ENCODE data around the gene CGB3. TPM values are rescaled to one million over a fixed set of nuclear protein-coding genes. Genes with fewer than 3 reads are reported as not detected.
"Not testable (repeated sequence)": the region's sequence is repeated elsewhere in the genome, so short reads cannot be mapped to it uniquely, and the experiment has no call there.

The CGB3 gene
- total and polyA plus RNA-seq, 8 donors = not detected

DNA sequence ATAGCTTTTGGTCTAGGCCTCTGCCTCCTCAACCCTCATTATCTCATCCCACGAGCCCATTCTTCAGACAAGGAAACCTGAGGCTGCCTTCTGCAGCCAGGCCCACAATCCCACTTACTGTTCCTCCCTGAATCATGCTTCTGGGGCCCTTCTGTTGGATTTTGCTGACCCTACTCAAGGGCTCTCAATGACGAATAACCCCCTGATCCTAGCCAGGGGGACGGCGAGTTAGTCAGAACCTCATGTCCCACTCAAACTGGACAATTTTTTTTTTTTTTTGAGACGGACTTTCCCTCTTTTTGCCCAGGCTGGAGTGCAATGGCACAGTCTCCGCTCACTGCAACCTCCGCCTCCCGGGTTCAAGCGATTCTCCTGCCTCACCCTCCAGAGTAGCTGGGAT is 2.0 kb downstream of the CGB3 start:
- DNase-seq (no peak), ATAC-seq (no peak), FAIRE-seq (no peak)
- Histone ChIP-seq H3K36me3 (no peaks in the 10 kb centered on the region), H3K27ac (no peak overlapping the region), H3K27me3 (no peaks in the 10 kb centered on the region), H3K4me1 (peaks cover 0 to 9% (median 3%) of the 10 kb centered on the region in 3 donors), H3K9me3 (no peaks in the 10 kb centered on the region), H3K4me3 (no peak overlapping the region)
- TF ChIP-seq, protein P1, sequence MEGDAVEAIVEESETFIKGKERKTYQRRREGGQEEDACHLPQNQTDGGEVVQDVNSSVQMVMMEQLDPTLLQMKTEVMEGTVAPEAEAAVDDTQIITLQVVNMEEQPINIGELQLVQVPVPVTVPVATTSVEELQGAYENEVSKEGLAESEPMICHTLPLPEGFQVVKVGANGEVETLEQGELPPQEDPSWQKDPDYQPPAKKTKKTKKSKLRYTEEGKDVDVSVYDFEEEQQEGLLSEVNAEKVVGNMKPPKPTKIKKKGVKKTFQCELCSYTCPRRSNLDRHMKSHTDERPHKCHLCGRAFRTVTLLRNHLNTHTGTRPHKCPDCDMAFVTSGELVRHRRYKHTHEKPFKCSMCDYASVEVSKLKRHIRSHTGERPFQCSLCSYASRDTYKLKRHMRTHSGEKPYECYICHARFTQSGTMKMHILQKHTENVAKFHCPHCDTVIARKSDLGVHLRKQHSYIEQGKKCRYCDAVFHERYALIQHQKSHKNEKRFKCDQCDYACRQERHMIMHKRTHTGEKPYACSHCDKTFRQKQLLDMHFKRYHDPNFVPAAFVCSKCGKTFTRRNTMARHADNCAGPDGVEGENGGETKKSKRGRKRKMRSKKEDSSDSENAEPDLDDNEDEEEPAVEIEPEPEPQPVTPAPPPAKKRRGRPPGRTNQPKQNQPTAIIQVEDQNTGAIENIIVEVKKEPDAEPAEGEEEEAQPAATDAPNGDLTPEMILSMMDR (IDR thresholded peaks at IDR 0.05) = no peak
- intact Hi-C loops (cut with DNase I) = no loop called here
- 84 to 91% methylated on average over 9 of the region's 9 CpGs for WGBS, 2 donors

DNA sequence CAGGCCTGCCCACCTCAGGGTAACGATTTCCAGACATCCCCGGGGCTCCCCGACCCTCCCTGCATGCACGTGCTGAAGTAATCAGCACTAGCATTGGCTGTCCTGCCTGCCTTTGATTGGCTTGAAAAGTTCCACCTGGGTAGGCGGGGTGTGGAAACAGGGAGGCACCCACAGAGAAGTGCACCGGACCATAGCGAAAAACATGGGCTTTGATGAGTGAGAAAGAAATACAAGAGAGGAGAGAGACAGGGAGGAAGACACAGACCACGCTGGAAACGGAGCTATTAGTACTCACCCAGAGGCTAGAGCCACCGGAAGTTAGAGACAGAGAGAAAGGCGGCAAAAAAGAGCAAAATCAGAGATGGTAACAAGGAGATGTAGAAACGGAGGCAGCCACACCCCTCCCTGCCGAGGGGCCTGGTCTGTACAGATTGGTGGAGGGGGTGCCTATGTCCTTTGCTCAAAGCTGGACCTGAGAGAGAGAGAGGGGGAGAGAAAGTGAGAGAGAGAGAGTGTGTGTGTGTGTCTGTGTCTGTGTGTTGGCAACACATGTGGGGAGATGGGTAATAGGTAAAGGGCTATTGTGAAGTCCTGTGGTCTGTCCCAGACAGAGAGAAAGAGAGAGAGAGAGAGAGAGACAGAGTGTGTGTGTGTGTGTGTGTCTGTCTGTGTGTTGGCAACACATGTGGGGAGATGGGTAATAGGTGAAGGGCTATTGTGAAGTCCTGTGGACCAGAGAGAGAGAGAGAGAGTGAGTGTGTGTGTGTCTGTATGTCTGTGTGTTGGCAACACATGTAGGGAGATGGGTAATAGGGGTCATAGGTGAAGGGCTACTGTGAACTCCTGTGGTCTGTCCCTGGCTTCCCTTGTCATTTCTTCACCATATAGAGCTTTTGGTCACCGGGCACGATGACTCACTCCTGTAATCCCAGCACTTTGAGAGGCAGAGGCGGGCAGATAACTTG is 2.9 kb downstream of the CGB3 start:
- DNase-seq (no peak), FAIRE-seq (no peak)
- TF ChIP-seq, protein P1 (IDR thresholded peaks at IDR 0.05) = no peak

GRCh38 chr19:49020342-49020741 is 3.8 kb downstream of the CGB3 start:
- Histone ChIP-seq H3K27me3 (no peaks in the 10 kb centered on the region), H3K4me1 (peaks cover 0 to 9% (median 3%) of the 10 kb centered on the region in 3 donors), H3K4me3 (peak overlapping the region in 2 of 4 donors; percentile 47 to 56), H3K36me3 (no peaks in the 10 kb centered on the region), H3K9me3 (no peaks in the 10 kb centered on the region), H3K27ac (peak overlapping the region in 1 of 4 donors; percentile 46)
- 18 to 25% methylated on average over 11 of the region's 11 CpGs for WGBS, 2 donors
- DNase-seq (peak; percentile 74 to 88 (median 78)), FAIRE-seq (no peak), ATAC-seq (peak; percentile 70 to 74 (median 71))
- intact Hi-C loops (cut with DNase I) = no loop called here
- TF ChIP-seq, protein P1 (IDR thresholded peaks at IDR 0.05) = no peak

More for the DNA sequence above, 2.9 kb downstream of the CGB3 start:
- H3K27me3 ChIP-seq = no peaks in the 10 kb centered on the region
- WGBS, 2 donors = 59 to 63% methylated on average over 16 of the region's 16 CpGs
- H3K9me3 ChIP-seq = no peaks in the 10 kb centered on the region
- peaks cover 0 to 9% (median 3%) of the 10 kb centered on the region in 3 donors for H3K4me1 ChIP-seq
- no peak overlapping the region for H3K4me3 ChIP-seq
- no peaks in the 10 kb centered on the region for H3K36me3 ChIP-seq
- no peak for ATAC-seq
- intact Hi-C loops (cut with DNase I) = no loop called here
- H3K27ac ChIP-seq = no peak overlapping the region

DNA sequence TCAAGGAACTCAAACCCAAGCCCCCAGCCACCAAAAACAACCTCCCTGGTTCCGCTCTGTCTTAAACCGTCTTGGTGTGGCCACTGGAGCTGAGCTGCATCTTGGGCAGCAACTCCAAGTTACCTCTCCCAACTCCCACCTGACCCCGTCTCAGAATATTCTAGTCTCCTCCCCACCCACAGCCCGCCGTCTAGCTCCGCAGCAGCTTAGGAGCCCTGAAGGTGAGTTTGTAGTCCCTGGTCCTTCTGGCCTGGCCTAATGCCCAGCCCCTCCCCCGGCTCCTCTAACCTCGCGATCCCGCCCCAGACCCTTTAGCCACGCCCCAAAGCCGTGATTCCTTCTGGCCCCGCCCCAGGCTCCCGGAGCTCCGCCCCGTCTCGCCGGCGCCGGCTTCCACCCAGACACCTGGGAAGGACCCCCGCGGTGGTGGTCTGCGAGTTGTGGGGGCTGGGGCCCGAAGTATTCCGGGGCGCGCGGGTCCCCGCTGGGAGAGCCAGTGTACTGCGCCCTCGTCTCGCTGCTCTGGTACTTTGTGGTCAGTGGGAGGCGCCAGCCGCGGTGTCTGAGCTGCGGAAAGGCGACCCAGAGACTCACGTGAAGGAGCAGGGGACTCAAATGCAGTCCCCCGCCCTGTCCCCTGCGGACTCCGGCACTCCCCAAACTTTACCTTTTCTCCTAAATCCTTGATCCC is 4.7 kb downstream of the CGB3 start:
- DNase-seq = peak; percentile 80 to 97 (median 90)
- FAIRE-seq = no peak
- ATAC-seq = peak; percentile 85 to 93 (median 91)
- intact Hi-C loops (cut with DNase I) = no loop called here
- Histone ChIP-seq H3K27me3 (no peaks in the 10 kb centered on the region), H3K4me1 (peaks cover 0 to 9% (median 3%) of the 10 kb centered on the region in 3 donors), H3K9me3 (no peaks in the 10 kb centered on the region), H3K27ac (peak overlapping the region in 3 of 4 donors; percentile 26 to 50 (median 46)), H3K36me3 (no peaks in the 10 kb centered on the region), H3K4me3 (peak overlapping the region; percentile 5 to 56 (median 30))
- WGBS, 2 donors = 7 to 8% methylated on average over 36 to 41 of the region's 41 CpGs
- TF ChIP-seq, protein P1 (IDR thresholded peaks at IDR 0.05) = no peak

DNA sequence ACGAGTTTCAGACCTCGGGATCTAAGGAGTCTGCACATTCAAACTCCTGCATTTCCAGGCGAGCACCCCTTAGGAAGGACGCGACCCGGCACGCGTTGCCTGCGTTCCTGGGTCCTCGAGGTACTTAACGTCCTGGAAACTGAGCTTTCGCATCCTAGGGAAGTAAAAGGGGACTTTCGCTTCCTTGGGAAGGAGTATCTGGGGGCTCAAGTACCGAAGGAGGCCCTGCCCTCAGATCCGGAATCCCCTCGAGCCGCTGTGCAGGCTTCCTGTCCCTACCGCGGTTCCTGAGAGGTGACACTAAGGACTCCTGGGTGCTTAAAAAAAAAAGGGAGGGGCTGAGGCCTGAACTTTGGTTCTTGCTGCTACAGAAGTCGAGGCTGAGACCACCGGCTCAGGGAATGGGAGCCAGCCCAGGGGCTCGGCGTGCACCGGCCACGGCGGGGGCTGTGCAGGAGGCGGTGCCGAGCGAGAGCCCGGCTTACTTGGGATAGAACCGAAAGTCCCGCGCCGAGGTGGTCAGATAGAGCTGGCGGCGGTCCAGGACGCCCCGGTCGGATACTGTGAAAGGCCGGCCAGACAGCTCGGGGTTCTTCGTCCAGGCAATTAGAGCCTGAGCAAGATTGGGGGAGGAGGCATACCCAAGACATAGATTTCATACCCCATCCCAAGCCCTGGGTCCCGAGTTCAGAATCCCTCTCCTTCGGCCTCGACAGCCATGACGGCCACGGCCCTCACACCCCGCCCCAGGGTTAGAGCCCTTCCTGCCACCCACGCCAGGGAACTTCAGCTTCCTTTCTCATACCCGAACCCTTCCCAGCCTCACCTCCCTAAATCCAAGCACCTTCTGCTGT is 5.5 kb downstream of the CGB3 start:
- H3K9me3 ChIP-seq; FAIRE-seq; H3K36me3 ChIP-seq; H3K27ac ChIP-seq; H3K4me1 ChIP-seq; H3K27me3 ChIP-seq; intact Hi-C loops (cut with DNase I): not testable (repeated sequence)
- ATAC-seq = peak in 3 of 4 donors; percentile 1 to 5 (median 3)
- 7 to 13% methylated on average over 43 to 50 of the region's 50 CpGs for WGBS, 2 donors
- peak overlapping the region in 3 of 4 donors; percentile 8 to 56 (median 47) for H3K4me3 ChIP-seq
- DNase-seq = peak in 3 of 6 donors; percentile 36 to 75 (median 57)

Data from pancreas (tissue), 10 donors.